Uterus (tissue), 2 donors: ENCODE results near the gene TRIP11.

Source experiments
- POLR2A ChIP-seq, 2 donors: fragments of 450-650 bp; IDR thresholded peaks; one replicate each; pipeline ENCODE4 v1.6.1; 2016; ENCODE audit warnings: antibody characterized with exemption in 2 of 2, mild to moderate bottlenecking in 1 of 2, moderate library complexity in 1 of 2
- TF ChIP-seq, protein P1 (sequence below), 4 experiments: fragments of 200-600 bp in 2 of 4; fragments of 450-650 bp in 2 of 4; sonication (generic) in 2 of 4; IDR thresholded peaks; one replicate each; pipeline ENCODE4 v1.5.1; 2016 to 2019; ENCODE audit warnings: antibody characterized with exemption in 4 of 4, mild to moderate bottlenecking in 2 of 4, moderate library complexity in 1 of 4

DNA sequence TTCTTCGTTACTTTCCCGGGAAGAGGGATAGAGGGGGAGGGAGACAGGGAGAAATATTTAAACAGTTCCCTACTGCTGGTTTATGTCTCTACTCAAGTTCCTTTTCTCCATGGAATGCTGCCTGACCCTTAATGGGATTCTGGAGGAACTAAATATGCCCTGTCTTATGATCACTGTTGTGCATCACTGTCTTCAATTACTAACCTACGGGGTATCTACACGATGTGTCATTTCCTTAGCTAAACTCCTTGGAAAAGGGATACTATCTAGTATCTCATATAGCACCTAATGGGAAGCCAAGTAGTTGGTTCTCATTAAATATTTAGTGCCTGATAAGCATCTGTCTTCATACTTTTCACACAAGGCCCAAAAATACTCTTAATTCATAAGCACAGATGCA, 54.9 kb downstream of the TRIP11 start:
- TF ChIP-seq, protein P1, sequence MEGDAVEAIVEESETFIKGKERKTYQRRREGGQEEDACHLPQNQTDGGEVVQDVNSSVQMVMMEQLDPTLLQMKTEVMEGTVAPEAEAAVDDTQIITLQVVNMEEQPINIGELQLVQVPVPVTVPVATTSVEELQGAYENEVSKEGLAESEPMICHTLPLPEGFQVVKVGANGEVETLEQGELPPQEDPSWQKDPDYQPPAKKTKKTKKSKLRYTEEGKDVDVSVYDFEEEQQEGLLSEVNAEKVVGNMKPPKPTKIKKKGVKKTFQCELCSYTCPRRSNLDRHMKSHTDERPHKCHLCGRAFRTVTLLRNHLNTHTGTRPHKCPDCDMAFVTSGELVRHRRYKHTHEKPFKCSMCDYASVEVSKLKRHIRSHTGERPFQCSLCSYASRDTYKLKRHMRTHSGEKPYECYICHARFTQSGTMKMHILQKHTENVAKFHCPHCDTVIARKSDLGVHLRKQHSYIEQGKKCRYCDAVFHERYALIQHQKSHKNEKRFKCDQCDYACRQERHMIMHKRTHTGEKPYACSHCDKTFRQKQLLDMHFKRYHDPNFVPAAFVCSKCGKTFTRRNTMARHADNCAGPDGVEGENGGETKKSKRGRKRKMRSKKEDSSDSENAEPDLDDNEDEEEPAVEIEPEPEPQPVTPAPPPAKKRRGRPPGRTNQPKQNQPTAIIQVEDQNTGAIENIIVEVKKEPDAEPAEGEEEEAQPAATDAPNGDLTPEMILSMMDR (IDR thresholded peaks at IDR 0.05): no peak
- no peak for TF ChIP-seq POLR2A (IDR thresholded peaks at IDR 0.05)
